Measurements from ENCODE around the gene ANAPC4.
A peak's percentile ranks its signal among the peaks of the same experiment; 100 is the strongest.

Gene ANAPC4

GRCh38 chr4:25433966-25434827, 57.1 kb downstream of the ANAPC4 start:
- DNase-seq, result no peak

DNA sequence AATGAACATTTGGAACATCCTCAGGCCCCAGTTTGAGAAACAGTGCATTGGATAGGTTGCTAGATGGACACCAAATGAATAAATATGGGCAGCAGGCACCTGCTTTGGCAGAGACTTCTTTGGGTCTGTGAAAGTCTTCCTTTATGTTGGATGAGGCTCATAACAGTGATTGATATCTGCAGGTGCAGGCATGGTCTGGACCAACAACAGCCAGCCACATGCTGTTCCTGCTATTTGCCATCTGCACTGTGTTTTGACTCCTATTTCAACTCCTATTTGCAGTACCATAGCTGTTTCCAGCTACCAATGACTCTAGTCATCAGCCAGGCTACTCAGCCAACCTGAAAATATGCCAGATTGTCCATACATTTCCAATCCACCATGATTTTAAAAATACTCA, 60.9 kb downstream of the ANAPC4 start:
- DNase-seq, result no peak

DNA sequence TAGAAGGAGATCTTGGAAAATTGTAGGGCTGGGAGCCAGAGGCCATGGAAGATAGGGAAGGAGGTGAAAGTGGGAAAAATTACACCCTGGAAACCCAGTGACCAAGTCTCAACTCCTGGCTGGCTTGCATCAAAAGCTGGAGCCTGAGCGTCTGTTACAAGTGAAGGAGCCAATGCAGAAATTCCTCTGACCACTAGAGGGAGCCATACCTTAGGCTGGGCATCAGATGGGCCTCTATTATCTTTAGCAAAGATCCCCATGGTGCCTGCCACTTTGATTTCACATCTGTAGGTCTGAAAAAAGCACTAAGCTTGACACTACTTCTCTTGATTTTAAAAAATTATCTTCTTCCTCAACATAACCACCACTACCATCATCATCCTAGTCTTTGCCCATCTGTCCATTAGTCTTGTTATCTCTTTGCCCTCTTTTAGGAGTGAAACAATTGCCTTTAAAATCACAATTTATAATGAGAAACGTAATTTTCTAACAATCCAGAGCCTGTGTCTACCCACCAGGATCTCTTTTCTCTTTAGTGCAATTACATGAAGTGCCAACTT, 62.9 kb downstream of the ANAPC4 start:
- DNase-seq, result peak; percentile 62

DNA sequence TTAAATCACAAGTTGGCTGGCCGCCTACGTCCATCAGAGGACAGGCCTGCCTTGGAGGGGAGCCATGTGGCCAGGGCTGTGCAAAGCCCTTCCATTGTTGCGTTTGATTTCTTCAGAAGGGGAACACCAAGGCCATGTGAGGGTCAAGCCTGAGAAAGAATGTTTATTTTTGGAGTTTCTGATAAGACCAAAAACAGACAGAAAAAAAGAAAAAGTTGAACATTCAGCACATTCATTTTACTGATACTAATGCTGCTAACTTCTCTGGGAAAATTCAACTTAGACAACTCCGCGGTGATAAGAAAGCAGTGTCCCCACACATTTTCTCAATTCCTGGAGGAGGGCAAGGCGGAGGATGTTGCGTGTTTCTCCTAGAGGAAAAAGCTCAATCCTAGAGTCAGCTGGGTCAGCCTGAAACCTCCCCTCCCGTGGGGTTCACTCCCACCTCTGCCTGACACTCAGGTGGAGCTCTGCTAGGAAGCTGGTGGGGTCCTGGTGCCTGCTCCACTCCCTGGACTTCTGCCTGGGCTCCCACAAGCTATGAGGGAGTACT, 63.5 kb downstream of the ANAPC4 start:
- DNase-seq, result no peak

GRCh38 chr4:25441519-25442117, 64.6 kb downstream of the ANAPC4 start:
- no peak for DNase-seq

- no peak for DNase-seq
Observed at GRCh38 chr4:25442863-25443307, 65.8 kb downstream of the ANAPC4 start.

GRCh38 chr4:25443851-25444250, 66.8 kb downstream of the ANAPC4 start:
- no peak for DNase-seq

GRCh38 chr4:25446611-25447010, 69.5 kb downstream of the ANAPC4 start:
- no peak for DNase-seq

DNA sequence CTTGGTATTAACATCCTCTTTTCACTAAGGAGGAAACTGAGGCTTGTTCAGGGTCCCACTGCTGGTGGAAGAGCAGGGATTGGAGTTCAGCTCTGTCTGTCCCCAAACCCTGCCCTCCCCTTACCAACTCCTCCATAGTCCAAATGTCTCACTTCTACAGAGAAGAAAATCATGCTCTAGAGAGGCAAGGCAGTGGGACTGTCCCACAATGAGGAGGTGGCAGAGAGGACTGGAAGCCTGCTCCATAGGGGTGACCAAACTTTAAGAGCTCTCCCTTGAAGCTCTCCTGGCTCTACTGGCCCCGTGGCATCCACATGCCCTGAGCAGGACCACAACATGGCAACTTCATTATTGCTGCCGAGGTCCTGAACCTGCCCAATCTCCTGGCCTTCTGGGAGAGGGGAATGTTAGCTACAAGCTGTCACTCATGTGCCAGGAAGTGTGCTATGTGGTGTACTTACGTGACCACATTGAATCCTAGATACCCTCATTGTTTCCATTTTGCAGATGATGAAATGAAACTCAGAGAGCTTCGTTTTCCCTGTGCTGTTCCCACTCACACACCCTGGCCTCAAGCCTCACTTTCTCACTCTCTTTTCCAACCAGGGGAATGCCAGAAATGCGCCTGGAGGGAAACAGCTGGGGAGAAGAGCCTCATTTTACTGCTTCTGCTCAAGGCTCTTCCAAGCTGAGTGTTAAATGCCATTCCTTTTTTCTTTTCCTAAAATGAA, 71.5 kb downstream of the ANAPC4 start:
- peak; percentile 9 for DNase-seq

DNA sequence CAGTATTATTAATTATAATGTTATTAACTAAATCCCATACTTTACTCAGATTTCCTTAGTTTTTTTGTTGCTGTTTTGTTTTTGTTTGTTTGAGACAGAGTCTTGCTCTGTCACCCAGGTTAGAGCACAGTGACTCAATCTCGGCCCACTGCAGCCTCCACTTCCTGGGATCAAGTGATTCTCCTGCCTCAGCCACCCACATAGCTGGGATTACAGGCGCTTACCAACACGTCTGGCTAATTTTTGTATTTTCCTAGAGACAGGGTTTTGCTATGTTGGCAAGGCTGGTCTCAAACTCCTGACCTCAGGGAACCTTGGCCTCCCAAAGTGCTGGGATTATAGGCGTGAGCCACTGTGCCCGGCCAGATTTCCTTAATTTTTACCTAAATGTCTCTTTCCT, 72.2 kb downstream of the ANAPC4 start:
- DNase-seq, result no peak

DNA sequence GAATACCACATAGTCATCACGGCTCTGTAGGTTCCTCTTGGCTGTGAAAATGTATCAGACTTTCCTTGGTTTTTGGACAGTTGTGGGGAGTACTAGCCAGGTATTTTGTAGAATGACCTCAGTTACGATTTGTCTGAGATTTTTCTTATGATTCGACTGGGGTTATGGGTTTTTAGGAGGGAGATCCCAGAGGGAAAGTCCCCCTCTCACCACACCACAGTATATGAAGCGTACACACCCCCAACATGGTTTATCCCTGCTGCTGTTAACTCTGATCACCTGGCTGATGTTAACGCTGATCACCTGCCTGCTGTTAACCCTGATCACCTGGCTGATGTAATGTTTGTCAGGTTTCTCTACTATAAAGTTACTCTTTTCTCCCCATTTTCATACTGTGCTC, 72.6 kb downstream of the ANAPC4 start:
- no peak for DNase-seq

DNA sequence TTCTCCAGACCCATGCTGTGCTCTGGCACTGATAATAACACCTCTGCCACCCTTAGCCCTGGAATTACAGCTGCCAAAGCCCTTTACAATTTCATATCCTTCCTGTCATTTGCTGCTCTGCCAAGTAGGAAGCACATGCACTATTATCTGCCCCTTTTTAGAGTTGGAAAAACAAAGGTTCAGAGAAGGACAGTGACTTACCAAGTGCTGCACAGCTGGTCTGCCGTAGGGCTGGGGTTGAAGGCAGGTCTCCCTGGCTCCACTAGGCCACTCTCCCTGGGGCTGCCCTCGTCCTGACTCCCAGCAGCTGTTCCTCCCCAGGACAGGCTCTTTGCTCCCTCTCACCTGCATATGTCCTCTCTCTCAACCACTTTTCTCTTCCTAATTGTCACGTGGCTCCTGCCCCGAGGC, 73.4 kb downstream of the ANAPC4 start:
- DNase-seq, result no peak

DNA sequence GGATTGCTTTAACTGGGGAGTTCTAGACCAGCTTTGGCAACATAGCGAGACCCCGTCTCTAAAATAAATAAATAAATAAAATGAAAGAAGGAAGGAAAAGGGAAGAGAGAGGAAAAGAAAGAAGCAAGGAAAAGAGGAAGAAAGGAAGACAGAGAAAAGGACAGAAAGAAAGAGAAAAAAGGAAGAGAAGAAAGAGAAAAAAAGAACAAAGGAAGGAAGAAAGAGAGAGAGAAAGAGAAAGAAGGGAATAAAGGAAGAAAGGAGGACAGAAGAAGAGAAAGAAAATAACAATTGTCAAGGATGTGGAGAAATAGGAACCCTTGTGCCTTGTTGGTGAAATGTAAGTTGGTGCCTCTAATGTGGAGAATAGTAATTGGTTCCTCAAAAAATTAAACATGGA, 74.6 kb downstream of the ANAPC4 start:
- DNase-seq, result no peak

DNA sequence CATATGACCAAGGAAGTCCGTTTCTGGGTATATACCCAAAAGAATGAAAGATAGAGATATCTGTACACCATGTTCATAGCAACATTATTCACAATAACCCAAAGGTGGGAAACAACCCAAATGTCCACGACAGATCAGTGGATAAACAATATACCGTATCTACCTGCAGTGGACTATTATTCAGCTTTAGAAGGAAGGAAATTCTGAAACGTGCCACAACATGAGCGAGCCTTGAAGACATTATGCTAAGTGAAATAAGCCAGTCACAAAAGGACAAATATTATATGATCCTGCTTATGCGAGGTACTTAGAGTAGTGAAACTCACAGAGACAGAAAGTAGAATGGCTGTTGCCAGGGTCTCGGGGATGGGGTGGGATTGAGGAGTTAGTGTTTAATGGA, 75.0 kb downstream of the ANAPC4 start:
- DNase-seq, result no peak

- no peak for DNase-seq
Observed at GRCh38 chr4:25454476-25454875, 77.4 kb downstream of the ANAPC4 start.

- DNase-seq, result no peak
Observed at GRCh38 chr4:25457053-25457715, 80.1 kb downstream of the ANAPC4 start.

- DNase-seq, result no peak
Observed at GRCh38 chr4:25466966-25467697, 90.1 kb downstream of the ANAPC4 start.

- DNase-seq, result no peak
Observed at GRCh38 chr4:25467843-25468242, 90.8 kb downstream of the ANAPC4 start.

Data from amniotic stem cell (primary cell).